ENCODE data around the gene STARD5.

GRCh38 chr15:81356252-81356651 is 32.3 kb upstream of the STARD5 start:
- no peak for TF ChIP-seq POLR2A (IDR thresholded peaks at IDR 0.05)
- TF ChIP-seq, protein P1, sequence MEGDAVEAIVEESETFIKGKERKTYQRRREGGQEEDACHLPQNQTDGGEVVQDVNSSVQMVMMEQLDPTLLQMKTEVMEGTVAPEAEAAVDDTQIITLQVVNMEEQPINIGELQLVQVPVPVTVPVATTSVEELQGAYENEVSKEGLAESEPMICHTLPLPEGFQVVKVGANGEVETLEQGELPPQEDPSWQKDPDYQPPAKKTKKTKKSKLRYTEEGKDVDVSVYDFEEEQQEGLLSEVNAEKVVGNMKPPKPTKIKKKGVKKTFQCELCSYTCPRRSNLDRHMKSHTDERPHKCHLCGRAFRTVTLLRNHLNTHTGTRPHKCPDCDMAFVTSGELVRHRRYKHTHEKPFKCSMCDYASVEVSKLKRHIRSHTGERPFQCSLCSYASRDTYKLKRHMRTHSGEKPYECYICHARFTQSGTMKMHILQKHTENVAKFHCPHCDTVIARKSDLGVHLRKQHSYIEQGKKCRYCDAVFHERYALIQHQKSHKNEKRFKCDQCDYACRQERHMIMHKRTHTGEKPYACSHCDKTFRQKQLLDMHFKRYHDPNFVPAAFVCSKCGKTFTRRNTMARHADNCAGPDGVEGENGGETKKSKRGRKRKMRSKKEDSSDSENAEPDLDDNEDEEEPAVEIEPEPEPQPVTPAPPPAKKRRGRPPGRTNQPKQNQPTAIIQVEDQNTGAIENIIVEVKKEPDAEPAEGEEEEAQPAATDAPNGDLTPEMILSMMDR (IDR thresholded peaks at IDR 0.05) = no peak
